GM10266 (cell line): Measurements from ENCODE around the gene SDHAF1.

Experiments used
- DNase-seq: peaks from one replicate; pipeline ENCODE4 v3.0.0; 2012; ENCODE audit errors: extremely low spot score
- CTCF ChIP-seq: IDR thresholded peaks from 2 replicates; pipeline ENCODE4 v1.5.1; 2012; ENCODE audit warnings: mild to moderate bottlenecking, low read depth; ENCODE audit not compliant: control insufficient read depth, insufficient read depth; ENCODE audit errors: missing control alignments

Gene SDHAF1

DNA sequence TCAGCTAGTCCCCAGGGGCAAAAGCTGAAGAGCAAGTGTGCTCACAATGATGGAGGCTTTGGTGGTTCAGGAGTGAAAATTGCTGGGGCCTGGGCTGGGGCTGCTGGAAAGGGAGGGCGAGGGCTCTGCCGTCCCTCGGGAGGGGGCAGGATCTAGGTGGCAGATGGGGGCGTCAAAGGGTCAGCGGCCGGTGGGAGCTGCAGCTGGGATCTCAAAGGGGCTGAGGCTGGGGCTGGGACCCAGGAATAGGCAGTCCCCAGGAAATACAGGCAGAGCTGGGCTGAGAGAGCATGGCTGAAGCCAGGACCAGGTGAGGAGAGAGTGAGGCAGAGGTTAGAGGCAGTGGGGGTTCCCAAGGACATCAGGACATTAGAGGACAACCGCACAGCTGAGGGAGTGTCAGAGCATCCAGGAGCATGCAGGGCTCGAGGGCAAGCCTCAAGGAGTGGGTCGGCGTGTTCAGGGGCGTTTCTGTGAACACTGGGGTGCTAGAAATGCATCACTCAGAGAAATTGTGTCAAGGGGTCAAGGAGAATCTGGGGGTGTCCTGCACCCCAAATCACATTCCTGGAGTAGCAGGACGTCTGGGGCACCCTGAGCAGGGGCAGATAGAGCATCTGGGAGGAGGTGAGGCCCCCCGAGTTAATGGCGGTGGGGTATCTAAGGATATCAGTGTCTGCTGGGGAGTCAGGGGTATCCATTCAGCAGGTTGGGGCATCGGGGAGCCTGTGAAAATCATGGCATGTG, 14.8 kb downstream of the SDHAF1 start:
- DNase-seq = no peak
- TF ChIP-seq CTCF = no peak

DNA sequence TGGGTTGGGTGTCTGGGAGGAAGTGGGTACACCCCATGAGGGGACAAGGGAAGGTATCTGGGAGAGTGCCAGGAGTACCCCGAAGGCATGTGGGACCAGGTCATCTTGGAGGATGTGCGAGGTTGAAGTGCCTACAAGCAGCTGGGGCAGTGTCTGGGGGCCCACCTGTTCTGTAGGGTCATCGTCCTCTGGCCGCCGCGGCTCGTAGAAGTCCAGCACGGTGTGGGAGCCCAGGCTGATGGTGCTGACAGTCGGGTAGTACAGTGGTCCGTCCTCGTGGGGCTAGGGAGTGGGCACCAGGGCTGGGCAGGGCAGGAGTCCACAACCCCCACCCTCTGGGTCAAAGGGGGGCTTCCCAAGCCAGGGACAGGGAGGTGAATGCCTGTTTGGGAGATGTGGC, 15.4 kb downstream of the SDHAF1 start:
- no peak for DNase-seq
- no peak for TF ChIP-seq CTCF

GRCh38 chr19:36013280-36014011, 18.5 kb downstream of the SDHAF1 start:
- no peak for DNase-seq
- no peak for TF ChIP-seq CTCF

DNA sequence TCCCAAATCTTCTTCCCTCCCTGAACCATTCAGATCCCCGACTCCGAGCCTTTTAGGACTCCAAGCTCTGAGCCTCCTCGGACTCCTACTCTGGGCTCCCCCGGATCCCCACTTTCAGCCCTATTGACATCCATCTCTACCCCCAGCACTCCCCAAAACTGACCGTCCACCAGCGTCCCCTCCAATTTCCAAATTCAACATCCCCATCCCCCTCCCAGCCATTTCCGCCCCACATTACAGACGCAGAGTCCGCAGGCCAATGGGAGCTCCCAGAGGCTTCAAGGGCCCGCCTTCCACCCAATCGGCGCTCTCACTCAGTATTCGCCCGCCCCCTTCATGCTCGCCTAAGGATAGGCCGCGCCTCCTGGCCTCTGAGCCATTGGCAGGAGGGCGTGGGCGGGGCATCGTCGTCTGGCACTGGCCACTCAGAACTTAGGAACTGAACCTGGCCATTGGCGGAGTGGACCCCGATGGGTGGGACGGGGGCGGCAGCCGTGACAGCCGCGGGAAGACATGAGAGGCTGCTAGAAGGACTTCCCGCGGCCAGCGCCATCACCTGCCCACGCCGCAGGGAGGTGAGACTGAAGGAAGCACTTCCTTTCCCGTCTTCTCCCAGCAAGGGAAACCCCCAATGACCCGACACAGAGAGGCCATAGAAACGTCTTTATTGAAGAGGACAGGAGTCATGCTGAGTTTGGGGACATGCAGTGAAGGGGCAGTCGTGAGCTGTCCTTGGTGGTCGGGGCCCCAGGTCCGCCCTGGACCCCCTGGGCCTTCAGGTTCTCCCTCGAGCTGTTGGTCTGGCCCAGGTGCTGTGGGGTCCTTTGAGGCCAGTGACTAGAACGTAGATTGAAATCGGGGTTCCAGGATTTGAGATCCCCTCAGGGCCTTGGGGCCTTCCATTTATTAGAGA, 19.3 kb downstream of the SDHAF1 start, which contains the start of gene ALKBH6:
ALKBH6 (minus strand) TSS at position 202 of the 913 bp plus-strand sequence. CDS start 816 bp downstream, outside the sequence.
- TF ChIP-seq CTCF = peak; percentile 11
- peak; percentile 99 for DNase-seq

GRCh38 chr19:36019061-36019670, 24.2 kb downstream of the SDHAF1 start:
- no peak for DNase-seq
- TF ChIP-seq CTCF = no peak

GRCh38 chr19:36023432-36023831, 28.4 kb downstream of the SDHAF1 start:
- no peak for TF ChIP-seq CTCF

More at GRCh38 chr19:36023432-36023831, 28.4 kb downstream of the SDHAF1 start:
- no peak for DNase-seq
